ES-I3 (cell line): ENCODE results near the gene AOPEP.
"Not testable (repeated sequence)": the region's sequence is repeated elsewhere in the genome, so short reads cannot be mapped to it uniquely, and the experiment has no call there.

Source experiments
- H3K36me3 ChIP-seq: 2 replicates; pipeline ENCODE4 v1.6.1; 2013; ENCODE audit warnings: mild to moderate bottlenecking, low read length, control low read depth, moderate library complexity; ENCODE audit not compliant: insufficient read depth
- H3K4me1 ChIP-seq: 2 replicates; pipeline ENCODE4 v1.6.1; 2013; ENCODE audit warnings: mild to moderate bottlenecking, control low read depth, low read length; ENCODE audit not compliant: insufficient read depth
- H3K9ac ChIP-seq: 2 replicates; pipeline ENCODE4 v1.6.1; 2013; ENCODE audit warnings: low read depth, mild to moderate bottlenecking, low read length, moderate library complexity
- H3K9me3 ChIP-seq: 2 replicates; pipeline ENCODE4 v1.6.1; 2013; ENCODE audit warnings: mild to moderate bottlenecking, low read length, moderate library complexity; ENCODE audit not compliant: control insufficient read depth, insufficient read depth

AOPEP gene

DNA sequence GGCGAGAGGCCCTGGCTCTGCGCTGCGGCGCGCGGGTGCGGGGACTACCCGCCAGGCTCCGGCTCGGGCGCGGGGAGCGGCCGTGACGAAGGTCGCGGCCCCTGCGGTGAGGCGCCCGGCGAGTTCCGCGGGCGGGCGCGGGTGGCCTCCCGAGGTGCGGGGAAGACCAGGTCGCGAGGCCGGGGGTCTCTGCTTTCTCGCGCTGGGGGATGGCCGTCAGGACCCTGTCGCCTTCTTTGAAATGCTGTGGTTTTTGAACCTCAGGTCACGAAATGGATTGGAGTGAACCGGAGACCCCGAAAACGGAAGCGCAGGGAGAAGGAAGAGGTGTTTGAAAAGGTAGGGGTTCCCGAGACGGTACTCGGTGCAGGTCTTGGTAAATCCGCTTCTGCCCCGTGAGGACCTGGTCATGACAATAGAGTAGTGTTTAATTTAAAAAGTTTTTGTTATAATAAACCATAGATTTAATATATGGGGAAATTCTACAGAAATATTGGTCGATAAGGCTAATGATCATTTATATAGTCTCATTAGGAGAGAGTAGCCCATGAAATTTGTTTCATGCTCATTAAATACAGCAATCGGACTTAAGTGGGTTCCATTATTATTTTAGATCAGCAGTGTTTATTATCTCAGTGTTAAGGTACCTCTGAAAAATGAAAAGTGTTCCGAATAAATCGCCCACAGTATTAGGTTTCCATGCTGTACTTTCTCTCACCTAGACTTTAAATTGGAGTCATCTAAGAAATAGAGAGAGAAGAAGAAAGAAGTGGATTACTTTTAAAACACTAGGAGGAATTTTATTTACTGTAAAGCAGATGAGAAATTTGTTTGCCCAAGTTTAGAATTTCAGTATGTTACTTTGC lies 279.0 kb downstream of the AOPEP start:
- Histone ChIP-seq H3K4me1 (no peaks in the 10 kb centered on the region), H3K9ac (peak overlapping the region; percentile 82)

DNA sequence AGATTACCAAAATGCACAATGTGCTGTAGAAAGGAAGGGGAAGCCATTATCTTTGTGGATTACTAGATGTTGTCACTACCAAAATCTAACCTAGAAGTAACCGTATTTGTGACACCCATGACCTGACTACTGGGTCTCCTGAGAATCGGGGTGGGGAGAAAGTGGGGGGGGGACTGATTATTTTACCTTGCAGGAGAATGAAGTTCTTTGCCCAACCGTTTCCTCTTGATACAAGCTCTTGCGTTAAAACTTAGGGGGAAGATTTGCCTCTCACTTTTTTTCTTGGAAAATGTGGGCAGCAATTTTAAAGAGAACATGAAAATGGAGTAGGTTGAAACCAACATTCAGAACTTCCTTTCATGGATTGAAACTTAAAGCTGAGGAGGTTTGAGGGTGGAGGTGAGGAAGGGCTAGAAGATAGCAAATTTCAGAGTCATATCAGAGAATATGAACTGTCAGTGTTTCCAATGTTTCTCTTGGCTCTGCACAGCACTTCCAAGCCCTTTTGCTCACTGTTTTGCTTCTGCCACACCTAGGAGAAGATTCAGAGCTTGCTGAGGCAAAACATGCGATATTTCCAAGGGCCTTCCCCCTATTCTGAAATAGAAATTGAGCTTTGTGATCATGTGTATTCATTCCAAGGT lies 280.8 kb downstream of the AOPEP start:
- Histone ChIP-seq H3K36me3 (no peaks in the 10 kb centered on the region), H3K9ac (no peak overlapping the region), H3K4me1 (no peaks in the 10 kb centered on the region), H3K9me3 (no peaks in the 10 kb centered on the region)

More for the DNA sequence above, 279.0 kb downstream of the AOPEP start:
- H3K36me3 ChIP-seq, result no peaks in the 10 kb centered on the region
- no peaks in the 10 kb centered on the region for H3K9me3 ChIP-seq

DNA sequence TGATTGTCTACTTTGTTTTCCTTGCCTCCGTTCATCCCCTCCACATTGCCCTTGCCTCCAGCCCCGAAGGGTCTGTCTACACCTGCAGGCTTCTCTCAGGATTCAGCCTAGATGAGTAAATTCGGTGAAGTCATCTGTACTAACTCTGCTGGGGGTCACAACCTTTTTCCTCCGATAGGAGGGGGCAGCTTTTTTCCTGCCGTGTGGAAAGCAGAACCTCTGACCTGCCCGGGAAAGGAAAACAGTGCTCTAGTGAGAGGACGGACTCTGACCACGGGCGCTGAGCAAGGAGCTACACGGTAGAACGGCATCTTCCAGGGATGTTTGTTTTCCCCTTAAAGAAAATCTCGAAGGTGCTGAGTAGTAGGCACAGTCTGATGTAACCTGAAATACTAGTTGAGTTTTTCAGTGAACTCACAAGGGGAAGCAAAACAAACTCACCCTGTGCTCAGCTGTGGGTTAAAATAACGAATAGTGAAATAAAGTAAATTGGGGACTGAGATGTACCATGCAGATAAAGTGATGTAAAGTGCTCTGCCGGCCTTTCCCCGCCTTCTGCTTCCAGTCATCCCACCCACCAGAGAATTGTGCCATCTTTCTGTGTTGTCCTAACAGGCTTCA lies 281.8 kb downstream of the AOPEP start:
- H3K9ac ChIP-seq, result no peak overlapping the region
- H3K36me3 ChIP-seq, result no peaks in the 10 kb centered on the region
- H3K4me1 ChIP-seq, result no peaks in the 10 kb centered on the region
- no peaks in the 10 kb centered on the region for H3K9me3 ChIP-seq

DNA sequence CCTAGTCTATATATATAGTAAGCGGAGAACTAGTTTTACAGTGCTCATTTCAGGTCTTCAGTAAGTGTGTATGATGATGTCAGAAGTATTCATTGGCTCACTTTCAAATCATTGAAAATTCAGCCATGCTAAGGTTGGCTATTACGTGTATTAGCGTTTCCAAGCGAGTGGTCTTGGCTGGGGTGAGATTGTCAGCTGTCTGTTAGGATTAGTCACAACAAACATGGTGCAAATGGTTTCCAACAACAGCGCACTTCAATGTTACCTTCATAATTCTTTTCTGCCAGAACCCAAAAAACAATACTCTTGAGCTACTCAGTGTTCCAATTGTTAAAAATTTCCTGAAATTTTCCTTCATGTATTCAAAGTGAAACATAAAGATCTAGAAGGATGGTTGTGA lies 283.0 kb downstream of the AOPEP start:
- H3K4me1 ChIP-seq, result no peaks in the 10 kb centered on the region
- H3K9me3 ChIP-seq, result no peaks in the 10 kb centered on the region
- no peak overlapping the region for H3K9ac ChIP-seq
- H3K36me3 ChIP-seq, result no peaks in the 10 kb centered on the region

DNA sequence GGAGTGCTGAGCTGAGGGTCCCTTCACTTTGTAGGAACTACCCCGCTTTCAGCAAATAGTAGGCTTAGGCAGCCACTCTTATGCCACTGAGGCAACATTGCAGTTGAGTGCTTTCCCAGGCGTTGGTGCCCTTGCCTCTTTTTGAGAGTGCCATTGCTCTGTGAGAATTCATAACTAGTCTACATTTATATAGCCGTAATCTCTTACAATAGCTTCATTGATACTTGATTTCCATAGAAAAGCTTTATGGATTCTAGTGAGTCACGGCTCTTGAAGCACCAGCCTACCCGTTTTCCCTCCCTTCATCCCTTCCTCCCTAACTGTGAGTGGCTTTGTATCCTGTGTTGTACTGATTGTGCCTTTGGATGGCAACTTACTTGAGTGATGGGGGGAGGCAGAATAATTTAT lies 283.9 kb downstream of the AOPEP start:
- Histone ChIP-seq H3K4me1 (no peaks in the 10 kb centered on the region), H3K36me3 (no peaks in the 10 kb centered on the region), H3K9me3 (no peaks in the 10 kb centered on the region), H3K9ac (no peak overlapping the region)

DNA sequence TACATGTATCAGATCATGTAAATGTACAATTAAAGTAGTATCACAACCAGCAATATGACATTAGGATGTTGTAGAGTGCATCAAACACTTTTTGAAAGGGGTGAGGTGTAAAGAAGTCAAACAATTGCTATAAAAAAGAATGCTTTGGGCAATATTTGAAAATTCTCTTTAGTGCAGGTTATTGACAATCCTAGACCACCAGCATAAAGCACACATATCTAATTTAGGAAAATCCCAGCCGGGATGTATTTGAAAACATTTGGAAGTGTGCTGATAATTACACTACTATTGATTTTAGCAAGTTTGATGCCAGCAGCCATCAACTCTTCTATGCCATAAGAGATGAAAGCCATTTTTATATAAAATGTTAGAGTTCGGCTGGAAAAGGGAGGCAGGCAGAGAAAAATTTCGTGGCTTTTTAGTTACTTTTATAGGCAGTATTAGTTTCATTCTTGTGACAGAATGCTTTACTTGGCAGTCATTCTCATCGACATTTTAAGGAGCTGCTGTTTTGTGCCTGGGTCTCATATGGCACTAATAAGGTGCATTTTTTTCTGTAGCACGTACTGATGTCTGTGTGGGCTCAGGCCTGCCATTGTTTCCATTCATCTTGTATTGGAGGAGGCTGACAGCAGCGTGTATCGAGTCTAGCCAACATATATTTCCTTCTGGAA lies 285.7 kb downstream of the AOPEP start:
- H3K4me1 ChIP-seq, result no peaks in the 10 kb centered on the region
- H3K9me3 ChIP-seq, result no peaks in the 10 kb centered on the region
- H3K36me3 ChIP-seq, result no peaks in the 10 kb centered on the region
- H3K9ac ChIP-seq, result no peak overlapping the region

DNA sequence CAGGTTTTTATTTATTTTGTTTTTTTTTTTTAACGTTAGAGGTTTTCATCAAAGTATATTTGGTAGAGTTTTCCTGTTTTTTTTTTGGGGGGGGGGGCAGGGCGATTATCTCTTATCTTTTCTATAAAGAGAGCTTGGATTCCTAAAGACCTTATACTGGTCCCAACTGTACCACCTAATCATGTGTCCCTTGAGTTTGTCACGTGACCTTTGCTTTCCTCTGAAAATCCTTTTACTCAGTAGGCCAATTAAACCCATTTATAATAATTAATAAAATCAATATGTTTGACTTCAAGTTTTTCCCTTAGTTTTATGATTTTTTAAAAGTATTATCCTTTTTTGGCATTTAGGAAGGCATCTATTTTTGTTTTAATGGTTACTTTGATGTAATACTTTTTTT lies 286.4 kb downstream of the AOPEP start:
- H3K9ac ChIP-seq, result no peak overlapping the region
- H3K9me3 ChIP-seq, result no peaks in the 10 kb centered on the region
- no peaks in the 10 kb centered on the region for H3K36me3 ChIP-seq
- no peaks in the 10 kb centered on the region for H3K4me1 ChIP-seq

DNA sequence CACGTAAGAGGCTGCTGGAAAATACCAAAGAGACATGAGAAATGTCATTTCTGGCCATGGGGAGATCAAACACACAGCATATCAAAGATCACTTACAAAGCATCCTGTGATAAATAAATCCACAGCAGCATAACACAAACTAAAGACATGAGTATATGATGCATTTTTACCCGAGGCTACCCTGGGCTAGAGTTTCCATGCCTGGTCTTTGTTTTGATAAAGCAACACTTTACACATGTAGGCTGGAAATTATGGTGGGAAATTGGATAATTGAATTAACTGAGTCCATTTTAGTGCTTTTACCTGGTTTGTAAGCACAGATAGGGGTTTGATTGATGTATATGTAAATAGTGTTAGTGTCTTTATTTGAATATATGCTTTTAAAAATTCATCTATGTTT lies 288.4 kb downstream of the AOPEP start:
- Histone ChIP-seq H3K9ac (no peak overlapping the region), H3K4me1 (no peaks in the 10 kb centered on the region), H3K9me3 (no peaks in the 10 kb centered on the region), H3K36me3 (no peaks in the 10 kb centered on the region)

DNA sequence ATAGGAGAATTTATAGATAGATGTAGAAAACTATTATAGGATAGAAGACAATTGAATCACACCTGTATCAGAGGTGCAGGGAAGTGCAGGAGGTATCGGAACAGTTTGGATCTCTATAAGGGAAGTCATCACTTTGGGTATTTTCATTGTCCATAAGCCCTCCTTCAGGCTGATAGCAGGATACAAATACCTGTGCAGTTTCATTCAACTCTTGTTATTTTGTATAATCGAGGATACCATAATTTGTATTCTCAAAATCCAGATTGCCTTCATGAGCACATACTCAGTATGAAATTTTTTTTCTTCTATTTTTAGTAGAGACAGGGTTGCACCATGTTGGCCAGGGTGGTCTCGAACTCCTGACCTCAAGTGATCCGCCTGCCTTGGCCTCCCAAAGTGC lies 289.1 kb downstream of the AOPEP start:
- Histone ChIP-seq H3K9me3 (no peaks in the 10 kb centered on the region), H3K36me3 (no peaks in the 10 kb centered on the region), H3K9ac (no peak overlapping the region), H3K4me1 (no peaks in the 10 kb centered on the region)

DNA sequence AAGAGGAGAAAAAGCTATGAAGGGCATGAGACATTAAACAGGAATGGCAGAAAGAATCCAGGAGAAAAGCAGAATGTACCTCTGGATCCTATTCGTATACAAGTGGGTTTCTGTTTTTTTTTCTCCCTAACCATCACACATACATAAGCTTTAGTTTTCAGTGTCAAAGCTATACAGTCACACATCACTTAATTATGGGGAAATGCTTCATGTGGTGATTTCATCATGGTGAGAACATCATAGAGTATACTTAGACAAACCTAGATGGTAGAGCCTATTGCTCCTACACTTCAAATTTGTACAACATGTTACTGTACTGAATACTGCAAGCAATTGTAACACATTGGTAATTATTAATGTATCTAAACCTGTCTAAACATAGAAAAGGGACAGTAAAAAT lies 290.6 kb downstream of the AOPEP start:
- Histone ChIP-seq H3K4me1 (no peaks in the 10 kb centered on the region), H3K36me3 (no peaks in the 10 kb centered on the region), H3K9me3 (no peaks in the 10 kb centered on the region), H3K9ac (no peak overlapping the region)

DNA sequence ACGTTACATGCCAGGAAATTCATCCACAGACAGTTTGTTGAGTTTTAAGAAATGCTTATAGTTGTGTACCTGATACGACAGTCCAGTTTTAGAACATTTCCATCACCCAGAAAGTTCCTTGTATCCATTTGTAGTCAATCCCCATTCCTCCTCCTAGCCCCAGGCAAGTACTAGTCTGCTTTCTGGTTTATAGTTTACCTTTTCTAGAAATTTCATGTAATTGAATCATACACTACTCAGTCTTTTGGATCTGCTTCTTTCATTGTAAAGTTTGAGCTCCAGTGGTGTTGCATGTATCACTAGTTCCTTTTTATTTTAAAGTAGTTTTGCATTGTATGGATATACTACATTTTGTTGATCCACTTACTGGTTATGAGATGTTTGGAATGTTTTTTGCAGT lies 291.2 kb downstream of the AOPEP start:
- H3K9me3 ChIP-seq, result no peaks in the 10 kb centered on the region
- H3K36me3 ChIP-seq, result no peaks in the 10 kb centered on the region
- H3K9ac ChIP-seq, result no peak overlapping the region
- no peaks in the 10 kb centered on the region for H3K4me1 ChIP-seq

DNA sequence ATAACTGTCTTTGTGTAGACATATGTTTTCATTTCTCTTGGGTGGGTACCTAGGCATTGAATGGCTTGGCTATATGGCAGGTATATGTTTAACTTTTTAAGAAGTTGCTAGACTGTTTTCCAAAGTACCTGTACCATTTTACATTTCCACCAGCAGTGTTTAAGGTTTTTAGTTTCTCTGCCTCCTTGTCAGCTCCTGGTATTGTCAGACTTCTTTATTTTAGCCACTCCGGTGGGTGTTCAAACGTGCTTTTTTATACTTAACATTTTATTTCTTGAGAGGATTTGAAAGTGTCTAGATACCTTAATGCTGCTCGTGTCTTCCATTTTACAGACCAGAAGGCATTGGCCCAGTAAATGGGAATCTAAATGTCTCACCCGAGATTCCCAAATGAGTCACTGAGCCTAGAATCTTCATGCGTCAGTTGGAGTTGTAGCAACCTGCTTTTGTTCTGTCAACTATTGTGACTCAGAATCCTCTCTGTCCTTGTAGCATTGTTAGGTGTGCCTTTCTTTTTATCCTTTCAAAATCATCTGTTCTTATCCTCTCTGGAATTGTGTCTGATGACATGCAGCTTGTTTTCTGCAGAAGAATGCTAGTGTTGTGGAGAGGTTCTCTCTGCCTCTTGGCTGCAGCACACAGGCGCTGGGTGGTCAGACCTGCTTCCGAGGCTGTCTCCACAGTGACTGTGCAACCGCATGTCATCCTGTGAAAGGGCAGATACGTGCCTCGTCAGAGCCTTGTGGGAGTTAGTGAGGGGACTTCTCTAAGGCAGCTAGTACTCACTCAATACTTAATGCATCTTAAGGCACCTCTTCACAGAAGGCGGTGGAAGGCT lies 291.8 kb downstream of the AOPEP start:
- H3K9me3 ChIP-seq, result no peaks in the 10 kb centered on the region
- H3K36me3 ChIP-seq, result no peaks in the 10 kb centered on the region
- H3K9ac ChIP-seq, result no peak overlapping the region
- no peaks in the 10 kb centered on the region for H3K4me1 ChIP-seq

DNA sequence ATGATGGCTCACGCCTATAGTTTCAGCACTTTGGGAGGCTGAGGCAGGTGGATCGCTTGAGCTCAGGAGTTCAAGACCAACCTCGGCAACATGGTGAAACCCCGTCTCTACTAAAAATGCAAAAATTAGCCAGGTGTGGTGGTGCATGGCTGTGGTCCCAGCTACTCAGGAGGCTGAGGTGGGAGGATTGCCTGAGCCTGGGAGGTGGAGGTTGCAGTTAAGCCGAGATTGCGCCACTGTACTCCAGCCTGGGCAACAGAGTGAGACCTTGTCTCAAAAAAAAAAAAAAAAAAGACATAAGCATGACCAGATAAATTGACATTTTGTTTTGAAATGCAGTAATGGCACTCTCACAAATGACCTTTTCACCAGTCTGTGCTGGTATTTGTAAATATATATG lies 294.1 kb downstream of the AOPEP start:
- H3K9me3 ChIP-seq, H3K4me1 ChIP-seq, H3K36me3 ChIP-seq, H3K9ac ChIP-seq: not testable (repeated sequence)
